HG03432 (cell line): Measurements from ENCODE around the gene MICAL3.

ENCODE experiments used
- ATAC-seq: cut with Tn5 transposase; IDR thresholded peaks from one replicate; pipeline ENCODE4 v1.9.1; 2021; ENCODE audit warnings: mild to moderate bottlenecking, moderate library complexity; ENCODE audit not compliant: unreplicated experiment

MICAL3 gene

DNA sequence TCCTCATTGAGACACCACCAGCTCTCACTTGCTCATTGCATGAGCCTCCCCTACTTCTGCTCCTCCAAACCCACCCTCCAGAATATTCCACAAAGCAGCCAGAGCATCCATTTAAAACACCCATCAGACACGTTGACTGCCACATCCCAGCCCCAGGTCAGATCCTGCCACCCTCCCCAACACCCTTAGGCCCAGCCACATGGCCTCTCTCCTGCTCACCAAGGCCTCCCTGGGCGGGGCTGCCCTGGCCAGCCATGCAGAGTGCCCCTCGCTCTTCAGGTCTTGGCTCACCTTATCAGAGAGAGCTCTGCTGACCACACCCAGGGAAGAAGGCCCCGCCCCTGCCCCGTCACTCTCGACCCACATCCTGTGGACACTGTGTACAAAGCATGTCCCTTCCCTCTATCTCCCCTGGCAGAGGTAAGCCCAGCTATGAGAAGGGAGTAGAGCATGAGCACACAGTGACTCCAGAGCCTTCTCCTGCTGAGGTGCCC, 106.8 kb downstream of the MICAL3 start:
- ATAC-seq: no peak

DNA sequence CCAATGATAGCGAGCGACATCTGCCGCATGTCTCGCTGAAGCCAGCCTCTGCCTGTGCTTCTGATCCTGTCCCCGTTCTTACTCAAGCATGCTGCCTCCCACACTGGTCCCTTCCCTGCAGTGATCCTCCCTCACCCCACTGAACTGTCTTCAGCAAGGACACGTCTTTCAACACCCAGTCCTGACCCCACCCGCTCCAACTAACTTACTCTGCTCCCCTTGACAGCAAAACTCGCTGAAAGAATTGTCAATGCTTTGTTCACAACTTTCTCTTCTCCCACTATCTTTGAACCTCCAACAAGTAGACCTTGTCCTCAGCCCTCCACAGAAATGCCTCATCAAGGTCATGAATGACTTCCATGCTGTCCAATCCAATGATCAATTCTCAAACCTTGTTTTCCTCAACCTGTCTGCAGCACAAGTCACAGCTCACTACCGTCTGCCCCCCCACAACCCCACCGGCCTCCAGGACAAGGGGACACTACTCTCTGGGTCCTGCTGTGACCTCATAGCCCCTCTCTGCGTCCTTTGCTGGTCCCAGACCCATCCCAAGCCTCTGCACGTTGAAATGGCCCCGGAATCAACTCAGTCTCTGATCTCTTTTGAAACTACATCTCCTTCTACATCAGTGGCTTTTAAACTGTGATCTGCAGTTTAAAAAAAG, 108.0 kb downstream of the MICAL3 start:
- ATAC-seq: no peak

DNA sequence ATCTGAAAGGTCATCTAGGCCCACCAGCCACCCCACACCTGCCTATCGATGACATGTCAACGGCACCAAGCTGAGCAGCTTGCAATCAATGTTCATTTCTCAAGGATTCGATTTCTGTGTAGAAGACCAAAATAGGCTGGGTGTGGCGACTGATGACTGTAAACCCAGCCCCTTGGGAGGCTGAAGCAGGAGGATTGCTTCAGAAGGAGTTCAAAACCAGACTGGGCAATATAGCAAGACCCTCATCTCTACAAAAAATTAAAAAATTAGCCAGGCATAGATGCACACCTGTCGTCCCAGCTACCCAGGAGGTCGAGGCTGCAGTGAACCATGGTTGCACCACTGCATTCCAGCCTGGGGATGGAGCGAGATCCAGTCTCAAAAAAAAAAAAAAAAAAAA, 108.7 kb downstream of the MICAL3 start:
- ATAC-seq: no peak

DNA sequence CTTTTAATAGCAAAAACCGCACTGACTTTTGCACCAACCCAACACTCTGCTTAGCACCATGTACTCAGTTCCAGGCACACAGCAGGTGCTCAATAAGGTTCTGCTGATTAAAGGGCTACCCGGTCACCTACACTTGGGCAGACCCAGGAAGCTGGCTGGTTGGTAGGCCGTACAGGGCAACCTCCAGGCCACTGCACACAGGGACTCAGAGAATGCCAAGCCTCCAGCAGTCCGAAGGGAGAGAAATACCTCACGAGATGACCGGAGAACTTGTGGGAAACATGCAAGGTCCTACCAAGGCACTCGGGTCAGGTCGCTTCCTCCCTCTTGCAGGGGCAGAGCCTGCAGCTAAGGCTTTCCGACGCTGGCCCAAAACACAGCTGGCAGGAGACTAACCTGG, 109.2 kb downstream of the MICAL3 start:
- no peak for ATAC-seq

DNA sequence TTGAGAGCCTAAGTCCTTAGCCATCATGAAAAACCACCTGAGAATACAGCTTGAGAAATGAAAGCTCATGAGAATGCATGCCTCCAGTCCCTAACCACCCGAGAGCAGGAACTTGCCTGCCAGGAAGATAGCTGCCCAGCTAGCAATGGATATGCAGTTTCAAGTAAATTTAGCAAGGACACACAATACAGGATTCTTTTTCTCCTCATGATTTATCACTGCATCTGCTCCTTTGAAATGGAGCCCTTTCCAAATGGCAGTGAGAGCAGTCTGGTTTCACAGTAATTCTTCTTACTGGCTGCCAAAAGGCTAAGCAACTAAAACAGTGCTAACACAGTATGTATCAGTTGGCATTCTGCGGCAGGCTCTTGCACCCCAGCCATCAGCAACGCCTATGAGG, 109.9 kb downstream of the MICAL3 start:
- no peak for ATAC-seq

DNA sequence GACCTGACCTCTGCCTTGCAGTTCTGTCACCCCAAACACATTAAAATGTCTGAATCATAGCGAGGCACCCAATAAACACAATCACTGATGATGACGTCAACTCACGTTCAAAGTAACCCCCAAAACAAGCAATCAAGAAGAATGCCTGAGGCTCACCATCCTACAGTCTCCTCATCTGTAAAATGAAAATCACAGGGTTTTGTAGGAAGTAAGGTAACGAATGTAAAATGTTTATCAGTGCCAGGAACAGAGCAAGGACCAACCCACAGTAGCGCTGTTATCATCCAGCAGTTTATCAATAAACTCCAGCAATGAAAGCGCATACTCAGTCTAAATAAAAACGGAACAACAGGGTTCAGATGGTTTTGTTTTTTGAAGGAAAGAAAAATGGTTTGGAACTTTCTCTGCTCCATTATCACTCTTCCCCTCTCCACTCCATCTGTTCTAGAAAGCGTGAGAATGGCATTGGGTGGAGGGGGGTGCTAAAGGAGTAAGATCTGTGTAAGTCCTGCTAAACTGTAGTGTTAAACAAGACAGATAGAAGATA, 110.5 kb downstream of the MICAL3 start:
- ATAC-seq: no peak

DNA sequence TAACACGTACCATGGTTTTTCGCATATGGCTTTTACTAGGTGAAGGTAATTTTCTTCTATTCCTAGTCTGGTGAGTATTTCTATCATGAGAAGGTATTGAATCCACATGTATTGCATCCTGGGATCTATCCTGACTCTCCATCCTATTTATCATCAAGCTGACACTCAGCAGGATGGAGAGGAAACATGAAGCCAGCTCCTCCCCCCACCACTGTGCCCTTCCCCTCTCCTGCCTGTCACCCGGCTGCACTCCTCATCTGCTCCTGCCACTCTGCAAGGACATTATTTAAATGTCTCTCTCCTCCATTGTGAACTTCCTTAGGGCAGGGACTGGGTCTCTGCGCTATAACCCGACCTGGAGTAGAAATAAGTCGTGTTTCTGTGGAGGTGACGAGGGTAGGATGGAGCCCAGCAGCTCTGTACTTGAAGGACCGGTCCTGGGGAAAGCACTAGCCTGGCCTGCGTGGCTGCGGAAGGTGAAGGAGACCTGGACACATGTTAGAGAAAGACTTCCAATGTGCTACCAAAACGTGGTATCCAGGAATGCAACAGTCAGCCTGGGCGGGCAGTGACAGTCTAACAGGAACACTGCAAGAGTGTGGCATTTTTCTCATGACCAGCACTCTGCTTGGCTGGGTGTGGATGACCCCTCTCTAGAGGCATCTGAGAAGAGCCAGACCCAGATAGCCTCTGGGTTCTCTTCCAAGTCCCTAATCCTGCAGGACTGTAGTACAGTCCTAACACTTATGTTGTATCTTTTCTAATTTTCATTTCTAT, 111.2 kb downstream of the MICAL3 start:
- no peak for ATAC-seq

DNA sequence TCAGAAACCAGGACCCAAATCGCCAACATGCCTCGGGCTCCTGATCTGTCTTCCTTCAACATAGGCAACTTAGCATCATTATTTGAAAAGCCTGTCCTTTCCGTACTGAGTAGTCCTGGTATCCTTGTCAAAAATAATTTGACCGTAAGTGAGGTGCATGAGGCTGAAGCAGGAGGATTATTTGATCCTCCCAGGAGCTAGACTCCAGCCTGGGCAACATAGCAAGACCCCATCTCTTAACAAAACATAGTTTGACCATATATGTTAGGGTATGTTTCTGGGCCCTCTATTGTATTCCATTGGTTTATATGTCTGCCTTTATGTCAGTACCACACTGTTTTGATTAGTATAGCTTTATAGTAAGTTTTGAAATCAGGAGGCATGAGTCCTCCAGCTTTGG, 112.5 kb downstream of the MICAL3 start:
- ATAC-seq: no peak

DNA sequence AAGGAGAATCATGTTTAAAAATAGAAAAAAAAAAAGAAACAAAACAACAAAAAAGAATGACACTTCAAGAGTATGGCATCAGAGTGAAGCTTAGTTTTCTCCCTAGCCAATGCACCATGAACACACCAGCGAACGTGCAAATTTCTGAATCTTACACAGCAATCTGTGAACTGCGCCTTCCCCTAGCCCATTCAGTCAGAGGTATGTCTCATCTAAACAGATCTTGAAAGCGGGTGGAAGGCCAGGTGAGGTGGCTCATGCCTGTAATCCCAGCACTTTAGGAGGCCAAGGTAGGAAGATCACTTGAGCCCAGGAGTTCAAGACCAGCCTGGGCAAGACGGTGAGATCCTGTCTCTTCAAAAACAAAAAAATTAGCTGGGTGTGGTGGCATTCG, 113.1 kb downstream of the MICAL3 start:
- no peak for ATAC-seq

DNA sequence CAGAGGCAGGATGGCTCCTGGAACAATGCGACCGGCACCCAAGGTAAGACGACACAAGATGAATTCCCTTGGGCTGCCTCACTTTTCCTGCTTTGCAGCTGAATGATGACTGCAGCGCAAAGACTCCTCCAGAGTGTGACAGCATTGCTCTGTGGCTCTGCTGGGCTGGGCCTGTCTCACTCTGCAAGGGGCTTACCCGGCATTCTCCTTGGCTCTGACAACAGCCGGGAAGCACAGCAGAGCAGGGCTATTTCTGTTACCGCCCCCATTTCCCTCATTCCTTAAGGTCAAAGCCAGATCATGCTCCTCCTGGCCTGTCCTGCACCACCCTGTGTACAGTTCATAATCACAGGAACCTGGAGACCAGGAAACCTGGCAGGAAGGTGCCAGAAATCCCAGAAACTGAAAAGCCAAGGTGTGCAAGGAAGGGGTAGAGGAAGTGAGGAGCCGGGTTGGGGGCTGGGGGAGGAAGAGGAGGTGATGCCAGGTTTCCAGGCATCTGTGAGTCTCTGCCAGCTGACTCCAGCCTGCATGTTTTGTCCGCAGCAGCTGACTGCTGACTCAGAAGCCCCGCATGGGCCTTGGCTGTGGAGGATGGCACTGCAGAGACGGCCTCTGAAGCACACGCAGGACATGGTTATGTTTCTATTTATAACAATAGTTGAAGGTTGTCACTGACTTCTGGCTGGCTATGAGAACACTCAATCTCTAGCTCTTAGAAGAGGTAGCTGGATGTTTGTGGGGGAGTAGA, 113.6 kb downstream of the MICAL3 start:
- no peak for ATAC-seq

DNA sequence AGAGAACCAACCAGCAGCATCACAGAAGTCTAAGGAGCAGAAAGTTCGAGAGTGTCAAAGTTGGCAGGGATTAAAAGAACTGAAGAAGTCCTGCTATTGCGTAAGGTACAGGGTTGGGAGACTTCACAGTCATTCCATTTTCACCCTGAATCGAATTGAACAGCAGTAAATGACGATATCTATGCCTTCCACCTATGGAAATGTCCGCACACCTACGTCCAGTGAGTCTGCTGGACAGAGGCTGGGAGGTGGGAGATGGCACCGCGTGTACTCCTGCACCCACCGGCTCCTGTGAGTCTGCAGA, 116.7 kb downstream of the MICAL3 start:
- no peak for ATAC-seq

DNA sequence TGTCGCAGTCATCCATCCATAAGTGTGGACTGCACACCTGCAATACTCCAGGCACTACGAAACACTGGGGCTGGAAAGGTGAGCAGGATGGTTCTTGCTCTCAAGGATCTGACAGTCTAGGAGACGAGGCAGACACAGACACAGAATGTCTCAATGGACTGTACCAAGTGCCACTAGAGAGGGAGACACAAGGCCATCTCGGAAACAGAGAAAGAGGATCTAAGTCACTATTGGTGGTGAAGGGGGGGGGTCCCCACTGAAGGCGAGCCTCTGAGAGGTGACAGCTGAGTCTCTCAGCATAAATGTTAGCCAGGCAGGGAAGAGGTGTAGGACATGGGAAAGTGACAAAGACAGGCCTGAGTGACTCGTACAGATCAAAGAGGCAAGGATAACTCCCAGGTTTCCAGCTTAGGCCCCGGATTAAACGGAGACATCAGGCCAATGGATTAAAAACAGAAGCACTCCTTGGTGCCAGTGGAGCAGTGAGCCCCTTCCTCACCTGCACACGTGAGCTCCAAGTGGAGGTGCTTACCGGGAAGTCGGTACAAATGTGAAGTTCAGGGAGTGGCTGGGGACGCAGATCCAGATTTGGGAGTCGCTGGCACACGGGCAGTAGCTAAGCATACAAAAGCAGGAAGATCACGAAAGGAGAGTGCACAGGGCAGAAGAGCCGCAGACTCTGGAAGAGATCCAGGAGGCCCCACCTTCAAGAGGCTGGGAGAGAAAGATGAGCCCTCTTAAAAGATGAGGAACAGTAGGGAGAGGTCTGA, 117.2 kb downstream of the MICAL3 start:
- ATAC-seq: no peak

DNA sequence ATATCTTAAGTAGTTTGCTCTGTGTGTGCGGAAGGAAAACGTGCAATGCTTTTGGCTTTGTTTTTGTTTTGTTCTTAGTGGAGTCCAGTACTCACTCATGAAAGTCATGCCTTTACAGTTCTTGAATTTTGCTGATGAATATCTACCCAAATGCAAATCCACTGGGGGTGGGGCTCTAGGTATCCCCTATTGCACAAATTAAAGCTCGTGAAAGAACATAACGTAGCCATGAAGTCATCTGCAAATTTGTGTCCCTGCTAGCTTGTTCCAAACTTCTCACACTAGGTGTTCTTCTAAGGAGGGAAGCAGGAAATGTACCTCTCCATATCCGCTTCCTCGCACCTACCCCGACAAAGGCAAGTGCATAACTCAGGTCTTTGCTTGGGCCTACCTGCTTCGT, 118.9 kb downstream of the MICAL3 start:
- ATAC-seq: no peak

DNA sequence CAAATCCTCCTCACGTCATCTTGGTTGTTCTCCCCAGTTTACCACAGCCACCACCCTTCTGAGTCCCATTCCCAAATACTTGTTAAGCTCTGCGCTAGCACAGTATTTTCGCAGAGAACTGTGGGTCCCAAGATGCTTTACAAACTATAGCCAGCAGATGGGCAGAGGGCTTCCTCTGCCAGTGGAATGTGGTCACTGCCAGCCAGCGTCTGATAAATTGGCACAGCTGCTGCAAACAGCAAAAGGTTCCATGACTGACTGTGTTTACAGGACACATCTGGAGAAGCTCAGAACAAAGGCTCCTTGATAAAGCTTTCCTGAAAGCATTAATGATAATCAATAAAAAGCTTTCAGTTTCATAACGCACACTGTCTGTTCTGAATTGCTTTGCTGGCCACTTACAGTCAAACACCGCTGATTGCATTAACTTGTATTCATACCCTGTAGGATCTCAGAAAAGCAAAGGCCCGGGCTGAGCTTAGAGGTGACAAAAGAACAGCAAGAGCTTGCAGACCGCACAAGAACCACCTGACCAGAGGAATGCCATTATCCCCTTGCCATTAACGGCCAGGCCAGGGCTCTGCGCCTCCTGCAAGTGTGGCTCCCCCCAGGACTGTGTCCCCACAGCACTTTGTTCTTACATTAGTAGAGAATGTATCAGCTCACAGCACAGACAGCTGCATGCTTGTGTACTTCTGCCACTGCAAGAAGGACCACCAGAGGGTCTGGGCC, 120.6 kb downstream of the MICAL3 start:
- ATAC-seq: no peak

DNA sequence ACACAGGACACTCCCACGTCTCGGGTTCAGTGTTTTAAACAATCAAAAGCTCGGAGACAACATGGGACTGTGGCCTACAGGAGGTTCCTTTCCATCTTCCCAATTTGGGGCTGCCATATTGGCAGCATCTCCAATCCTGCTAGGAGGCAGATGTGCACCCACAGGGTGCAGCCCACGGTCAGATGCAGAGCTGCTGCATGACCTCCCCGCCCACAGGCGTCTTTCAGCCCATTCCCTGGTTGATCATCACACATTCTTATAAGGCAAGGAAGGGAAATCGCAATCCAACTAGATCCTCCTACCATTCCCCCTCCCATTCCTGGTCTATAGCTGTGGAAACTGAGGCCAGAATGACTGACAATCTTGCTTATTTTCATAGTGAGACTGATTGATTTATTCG, 121.4 kb downstream of the MICAL3 start:
- no peak for ATAC-seq

DNA sequence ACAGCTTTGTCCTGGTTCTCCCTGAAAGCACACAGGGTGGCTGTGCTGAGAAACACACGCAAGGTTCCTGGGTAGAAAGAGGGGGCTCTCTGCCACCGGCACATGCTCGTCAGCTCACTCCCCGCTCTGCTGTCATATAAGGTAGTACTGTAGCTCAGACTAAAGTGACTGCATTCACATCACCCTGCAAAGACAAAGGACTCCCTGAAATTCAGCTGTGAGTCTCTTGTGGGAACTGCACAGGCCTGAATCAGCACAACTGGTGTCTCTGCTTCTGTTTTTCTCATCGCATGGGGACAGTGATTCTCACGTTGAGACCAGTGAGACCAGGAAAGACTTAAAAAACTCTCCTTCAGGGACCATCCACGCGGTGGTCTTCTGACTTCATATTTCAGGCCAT, 126.0 kb downstream of the MICAL3 start:
- no peak for ATAC-seq

DNA sequence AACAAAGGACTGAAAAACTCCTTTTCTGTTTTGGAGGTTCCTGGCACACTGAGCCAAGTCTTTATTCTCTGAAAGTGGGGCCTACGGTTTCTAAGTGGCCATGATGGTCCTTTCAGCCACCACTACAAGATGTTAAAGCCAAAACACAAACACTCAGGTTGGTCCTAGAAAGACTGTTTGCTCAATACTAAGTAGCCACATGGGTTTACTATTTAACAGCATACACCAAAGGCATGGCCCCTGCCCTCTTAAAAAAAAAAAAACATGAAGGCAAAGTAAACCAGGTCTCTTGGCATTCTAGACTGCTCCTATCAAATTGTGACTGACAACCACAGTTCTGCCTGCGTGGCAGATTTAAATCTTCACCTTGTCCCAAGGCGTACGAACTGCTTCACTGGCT, 126.5 kb downstream of the MICAL3 start:
- ATAC-seq: no peak

DNA sequence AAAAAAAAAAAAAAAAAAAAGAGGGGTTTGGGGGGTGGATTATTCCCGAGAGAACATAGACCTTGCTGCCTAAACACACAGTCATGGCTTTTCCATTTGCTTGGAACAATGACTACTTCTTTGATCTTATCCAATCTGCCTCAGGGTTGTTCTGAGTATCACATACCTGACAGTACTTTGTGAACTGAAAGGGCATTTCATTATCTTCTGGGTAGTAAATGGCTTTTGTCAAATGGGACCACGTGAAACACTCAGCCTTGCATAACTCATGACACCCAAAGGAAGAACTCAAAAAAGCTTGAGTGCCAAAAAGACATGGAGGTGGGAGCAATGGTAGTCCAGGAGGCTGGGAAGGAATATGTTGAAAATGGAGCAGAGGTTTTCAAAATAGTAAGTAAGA, 126.9 kb downstream of the MICAL3 start:
- no peak for ATAC-seq

DNA sequence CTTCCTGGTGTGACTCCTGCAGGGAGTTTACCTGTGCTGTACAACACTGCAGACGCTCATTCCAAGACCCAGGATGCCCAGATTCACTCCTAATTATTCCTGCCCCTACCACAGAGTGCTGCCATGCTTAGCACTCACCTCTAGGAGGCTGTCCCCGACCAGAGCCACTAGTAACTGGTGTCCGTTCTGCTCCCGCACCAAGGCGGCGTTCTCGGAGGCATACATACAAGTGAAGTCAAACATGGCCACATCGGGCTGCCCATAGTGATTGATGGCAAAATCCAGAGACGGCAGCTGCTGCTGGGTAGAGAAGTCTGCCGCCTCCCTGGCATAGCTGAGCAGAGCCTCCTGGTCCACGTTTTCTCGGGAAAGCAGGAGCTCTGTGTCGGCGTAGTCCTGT, 127.8 kb downstream of the MICAL3 start:
- no peak for ATAC-seq

DNA sequence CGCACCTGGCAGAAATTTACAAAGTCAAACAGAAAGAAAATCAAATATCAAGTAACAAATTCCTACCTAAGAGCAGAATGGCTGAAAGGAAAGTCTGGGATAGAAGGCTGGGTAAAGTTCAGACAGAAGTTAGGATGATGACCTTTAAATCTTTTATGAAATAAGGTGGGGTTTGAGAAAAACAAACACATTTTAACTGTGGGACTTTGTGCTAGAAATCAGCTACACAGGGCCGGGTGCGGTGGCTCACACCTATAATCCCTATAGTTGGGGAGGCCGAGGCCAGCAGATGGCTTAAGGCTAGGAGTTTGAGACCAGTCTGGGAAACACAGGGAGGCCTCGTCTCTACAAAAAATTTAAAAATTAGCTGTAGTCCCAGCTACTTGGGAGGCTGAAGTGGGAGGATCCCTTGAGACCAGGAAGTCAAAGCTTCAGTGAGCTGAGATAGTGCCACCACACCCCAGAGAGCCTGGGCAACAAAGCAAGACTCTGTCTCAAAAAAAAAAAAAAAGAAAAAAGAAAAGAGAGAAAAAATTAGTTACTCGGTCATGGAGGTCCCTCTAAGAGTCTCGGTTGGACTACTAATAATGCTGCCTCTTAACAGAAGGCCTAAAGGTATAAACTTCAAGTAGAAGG, 130.3 kb downstream of the MICAL3 start:
- ATAC-seq: no peak
